A204.1 (cell line): ENCODE measurements around the gene CSNK1G2.

Experiments used
- FAIRE-seq: peaks from 2 replicates; lab custom pipeline; 2012; peaks lifted over from hg19 to GRCh38; lab: Jason Lieb, UNC

CSNK1G2 gene

GRCh38 chr19:1941146-1942077 is at the start of gene CSNK1G2:
CSNK1G2 (plus strand) TSS chr19:1941172; CDS start chr19:1969773, 28,601 bp downstream.
- no peak for FAIRE-seq

GRCh38 chr19:1893791-1894190 is 47.2 kb upstream of the CSNK1G2 start:
- FAIRE-seq = no peak

- FAIRE-seq = no peak
Observed at GRCh38 chr19:1896508-1896907, 44.5 kb upstream of the CSNK1G2 start.

GRCh38 chr19:1901940-1902404 is 39.0 kb upstream of the CSNK1G2 start:
- FAIRE-seq = no peak

- no peak for FAIRE-seq
Observed at GRCh38 chr19:1902923-1903322, 38.0 kb upstream of the CSNK1G2 start.

GRCh38 chr19:1904860-1905109 is 36.2 kb upstream of the CSNK1G2 start:
- FAIRE-seq = no peak

- FAIRE-seq = peak; percentile 92
Observed at GRCh38 chr19:1905110-1905862, 35.7 kb upstream of the CSNK1G2 start, which contains the start of the genes ADAT3 and SCAMP4. ADAT3 (plus strand) TSS chr19:1905399; CDS start chr19:1912048, 6,649 bp downstream. SCAMP4 (plus strand) TSS chr19:1905399; CDS start chr19:1915020, 9,621 bp downstream.

- FAIRE-seq = no peak
Observed at GRCh38 chr19:1905863-1906375, 35.1 kb upstream of the CSNK1G2 start.

- FAIRE-seq = no peak
Observed at GRCh38 chr19:1906985-1907562, 33.9 kb upstream of the CSNK1G2 start.

- no peak for FAIRE-seq
Observed at GRCh38 chr19:1907563-1908363, 33.2 kb upstream of the CSNK1G2 start.

GRCh38 chr19:1908364-1908678 is 32.7 kb upstream of the CSNK1G2 start:
- no peak for FAIRE-seq

GRCh38 chr19:1909761-1910080 is 31.3 kb upstream of the CSNK1G2 start:
- FAIRE-seq = no peak

- no peak for FAIRE-seq
Observed at GRCh38 chr19:1910177-1910576, 30.8 kb upstream of the CSNK1G2 start.

GRCh38 chr19:1911098-1911497 is 29.9 kb upstream of the CSNK1G2 start:
- no peak for FAIRE-seq

GRCh38 chr19:1911995-1912394 is 29.0 kb upstream of the CSNK1G2 start:
- FAIRE-seq = no peak

GRCh38 chr19:1912760-1913505 is 28.0 kb upstream of the CSNK1G2 start:
- FAIRE-seq = no peak

GRCh38 chr19:1913781-1914577 is 27.0 kb upstream of the CSNK1G2 start:
- no peak for FAIRE-seq

- FAIRE-seq = no peak
Observed at GRCh38 chr19:1914826-1915341, 26.1 kb upstream of the CSNK1G2 start.

GRCh38 chr19:1917146-1917545 is 23.8 kb upstream of the CSNK1G2 start:
- no peak for FAIRE-seq

- no peak for FAIRE-seq
Observed at GRCh38 chr19:1917926-1918325, 23.0 kb upstream of the CSNK1G2 start.
